ENCODE data around the gene KDM4C. TPM values are rescaled to one million over a fixed set of nuclear protein-coding genes. Genes with fewer than 3 reads are reported as not detected.

Gene KDM4C
- total RNA-seq, 1 donor: 50.7 TPM

DNA sequence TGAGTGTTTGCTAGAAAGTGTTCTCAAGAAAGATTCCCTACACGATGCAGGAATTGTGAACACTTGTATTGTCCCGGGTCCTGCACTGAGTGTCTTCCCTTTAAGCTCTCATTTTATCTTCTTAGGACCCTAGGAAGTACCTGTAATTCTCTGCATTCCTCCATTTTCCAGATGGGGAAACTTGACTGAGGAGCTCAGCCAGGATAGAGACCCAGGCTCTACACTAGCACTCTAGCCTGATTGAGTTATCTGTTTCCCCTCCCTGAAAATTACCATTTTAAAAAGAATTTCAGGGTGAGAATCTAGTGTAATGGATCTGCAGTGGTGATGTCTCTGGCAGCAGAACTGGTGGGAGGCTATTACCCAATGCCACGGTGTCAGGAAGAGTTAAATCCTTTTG lies 453.9 kb downstream of the KDM4C start:
- Histone ChIP-seq H2AFZ (ENCODE audit: low read length) (no peak overlapping the region), H3K4me3 (ENCODE audit: insufficient read depth, low read length) (no peak overlapping the region), H3K27ac (ENCODE audit: low read depth, low read length) (no peak overlapping the region), H3K9me3 (ENCODE audit: low read depth, low read length) (no peaks in the 10 kb centered on the region), H4K20me1 (ENCODE audit: insufficient read depth, low read length) (no peaks in the 10 kb centered on the region), H3K4me1 (ENCODE audit: insufficient read depth, low read length) (no peaks in the 10 kb centered on the region), H3K27me3 (ENCODE audit: insufficient read depth, low read length) (peaks cover 7% of the 10 kb centered on the region), H3K4me2 (ENCODE audit: insufficient read depth, low read length) (peak overlapping the region; percentile 24), H3K79me2 (ENCODE audit: insufficient read depth, low read length) (no peaks in the 10 kb centered on the region), H3K36me3 (ENCODE audit: insufficient read depth, low read length) (no peaks in the 10 kb centered on the region)
- DNase-seq (ENCODE audit: insufficient read length, low spot score, missing footprints): no peak
- TF ChIP-seq, protein P1, sequence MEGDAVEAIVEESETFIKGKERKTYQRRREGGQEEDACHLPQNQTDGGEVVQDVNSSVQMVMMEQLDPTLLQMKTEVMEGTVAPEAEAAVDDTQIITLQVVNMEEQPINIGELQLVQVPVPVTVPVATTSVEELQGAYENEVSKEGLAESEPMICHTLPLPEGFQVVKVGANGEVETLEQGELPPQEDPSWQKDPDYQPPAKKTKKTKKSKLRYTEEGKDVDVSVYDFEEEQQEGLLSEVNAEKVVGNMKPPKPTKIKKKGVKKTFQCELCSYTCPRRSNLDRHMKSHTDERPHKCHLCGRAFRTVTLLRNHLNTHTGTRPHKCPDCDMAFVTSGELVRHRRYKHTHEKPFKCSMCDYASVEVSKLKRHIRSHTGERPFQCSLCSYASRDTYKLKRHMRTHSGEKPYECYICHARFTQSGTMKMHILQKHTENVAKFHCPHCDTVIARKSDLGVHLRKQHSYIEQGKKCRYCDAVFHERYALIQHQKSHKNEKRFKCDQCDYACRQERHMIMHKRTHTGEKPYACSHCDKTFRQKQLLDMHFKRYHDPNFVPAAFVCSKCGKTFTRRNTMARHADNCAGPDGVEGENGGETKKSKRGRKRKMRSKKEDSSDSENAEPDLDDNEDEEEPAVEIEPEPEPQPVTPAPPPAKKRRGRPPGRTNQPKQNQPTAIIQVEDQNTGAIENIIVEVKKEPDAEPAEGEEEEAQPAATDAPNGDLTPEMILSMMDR (IDR thresholded peaks at IDR 0.05; ENCODE audit: extremely low read depth, low read depth, low read length): no peak

DNA sequence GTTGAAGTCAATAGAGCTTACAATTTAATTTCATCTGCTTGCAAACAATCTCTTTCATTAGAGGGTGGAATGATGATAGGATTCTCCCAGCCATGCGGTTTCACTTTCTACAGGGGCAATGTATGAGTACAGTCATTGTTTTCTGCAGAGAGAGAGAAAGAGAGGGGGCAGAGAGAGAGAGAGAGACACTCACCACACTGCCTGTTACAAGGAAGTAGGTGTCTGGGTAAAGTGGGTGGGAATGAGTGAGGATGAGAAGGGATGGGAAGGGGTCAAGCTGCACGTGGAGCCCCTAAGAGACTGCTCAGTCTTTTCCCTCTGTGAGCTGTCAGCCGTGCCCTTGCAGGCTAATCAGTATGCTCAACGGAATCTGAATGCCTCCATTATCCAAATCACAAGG lies 454.3 kb downstream of the KDM4C start:
- Histone ChIP-seq H4K20me1 (ENCODE audit: insufficient read depth, low read length) (no peaks in the 10 kb centered on the region), H2AFZ (ENCODE audit: low read length) (no peak overlapping the region), H3K9me3 (ENCODE audit: low read depth, low read length) (no peaks in the 10 kb centered on the region), H3K79me2 (ENCODE audit: insufficient read depth, low read length) (no peaks in the 10 kb centered on the region), H3K27me3 (ENCODE audit: insufficient read depth, low read length) (peaks cover 7% of the 10 kb centered on the region), H3K4me3 (ENCODE audit: insufficient read depth, low read length) (no peak overlapping the region), H3K4me1 (ENCODE audit: insufficient read depth, low read length) (no peaks in the 10 kb centered on the region), H3K27ac (ENCODE audit: low read depth, low read length) (no peak overlapping the region), H3K36me3 (ENCODE audit: insufficient read depth, low read length) (no peaks in the 10 kb centered on the region), H3K4me2 (ENCODE audit: insufficient read depth, low read length) (peak overlapping the region; percentile 24)
- TF ChIP-seq, protein P1 (IDR thresholded peaks at IDR 0.05; ENCODE audit: extremely low read depth, low read depth, low read length): no peak
- no peak for DNase-seq (ENCODE audit: insufficient read length, low spot score, missing footprints)

DNA sequence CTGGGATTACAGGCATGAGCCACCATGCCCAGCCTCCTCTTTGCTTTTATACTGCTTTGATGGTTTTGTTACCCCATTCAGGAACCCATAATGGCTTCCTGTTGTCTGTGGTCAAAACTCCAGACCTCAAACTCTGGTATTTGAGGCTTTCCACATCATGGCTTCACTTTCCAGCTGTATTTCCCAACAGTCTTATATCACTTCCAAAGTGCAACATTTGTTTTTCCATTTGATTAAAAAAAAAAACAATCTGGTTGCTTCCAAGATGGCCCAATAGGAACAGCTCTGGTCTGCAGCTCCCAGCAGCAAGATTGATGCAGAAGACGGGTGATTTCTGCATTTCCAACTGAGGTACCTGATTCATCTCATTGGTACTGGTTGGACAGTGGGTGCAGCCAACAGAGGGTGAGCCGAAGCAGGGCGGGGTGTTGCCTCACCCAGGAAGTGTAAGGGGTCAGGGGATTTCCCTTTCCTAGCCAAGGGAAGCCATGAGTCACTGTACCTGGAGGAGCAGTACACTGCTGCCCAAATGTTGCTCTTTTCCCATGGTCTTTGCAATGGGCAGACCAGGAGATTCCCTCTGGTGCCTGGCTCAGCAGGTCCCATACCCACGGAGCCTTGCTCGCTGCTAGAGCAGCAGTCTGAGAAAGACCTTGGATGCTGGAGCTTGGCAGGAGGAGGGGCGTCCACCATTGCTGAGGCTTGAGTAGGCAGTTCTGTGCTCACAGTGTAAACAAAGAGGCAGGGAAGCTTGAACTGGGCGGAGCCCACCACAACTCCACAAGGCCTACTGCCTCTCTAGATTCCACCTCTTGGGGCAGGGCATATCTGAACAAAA lies 458.4 kb downstream of the KDM4C start:
- Histone ChIP-seq H3K27me3 (ENCODE audit: insufficient read depth, low read length) (no peaks in the 10 kb centered on the region), H3K4me3 (ENCODE audit: insufficient read depth, low read length) (no peak overlapping the region), H3K79me2 (ENCODE audit: insufficient read depth, low read length) (no peaks in the 10 kb centered on the region), H3K4me2 (ENCODE audit: insufficient read depth, low read length) (no peak overlapping the region), H3K36me3 (ENCODE audit: insufficient read depth, low read length) (no peaks in the 10 kb centered on the region), H3K9me3 (ENCODE audit: low read depth, low read length) (no peaks in the 10 kb centered on the region), H4K20me1 (ENCODE audit: insufficient read depth, low read length) (no peaks in the 10 kb centered on the region), H2AFZ (ENCODE audit: low read length) (no peak overlapping the region), H3K4me1 (ENCODE audit: insufficient read depth, low read length) (no peaks in the 10 kb centered on the region), H3K27ac (ENCODE audit: low read depth, low read length) (no peak overlapping the region)
- no peak for DNase-seq (ENCODE audit: insufficient read length, low spot score, missing footprints)
- TF ChIP-seq, protein P1 (IDR thresholded peaks at IDR 0.05; ENCODE audit: extremely low read depth, low read depth, low read length): no peak

DNA sequence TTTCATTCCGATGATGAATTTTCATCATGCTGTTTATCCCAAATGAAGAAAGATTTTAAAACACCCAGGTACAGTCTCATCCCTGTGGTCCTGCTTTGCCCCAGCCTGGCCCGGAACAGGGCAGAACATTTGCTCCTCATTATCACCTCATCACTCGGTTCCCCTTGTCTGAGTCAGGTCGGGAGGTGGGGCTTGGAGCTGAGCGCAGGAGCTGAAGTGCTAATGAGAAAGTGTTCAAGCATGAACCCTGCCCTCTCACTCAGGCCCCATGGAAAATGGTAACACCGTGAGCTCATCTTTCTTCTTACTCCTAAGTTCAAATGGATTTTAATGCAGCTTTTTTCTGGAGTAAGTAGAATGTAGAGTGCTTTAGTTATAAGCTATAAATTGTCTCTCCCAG lies 466.2 kb downstream of the KDM4C start:
- H3K79me2 ChIP-seq (ENCODE audit: insufficient read depth, low read length): no peaks in the 10 kb centered on the region
- no peak overlapping the region for H2AFZ ChIP-seq (ENCODE audit: low read length)
- H3K4me3 ChIP-seq (ENCODE audit: insufficient read depth, low read length): no peak overlapping the region
- no peak for DNase-seq (ENCODE audit: insufficient read length, low spot score, missing footprints)
- no peaks in the 10 kb centered on the region for H4K20me1 ChIP-seq (ENCODE audit: insufficient read depth, low read length)
- H3K4me2 ChIP-seq (ENCODE audit: insufficient read depth, low read length): no peak overlapping the region
- TF ChIP-seq, protein P1 (IDR thresholded peaks at IDR 0.05; ENCODE audit: extremely low read depth, low read depth, low read length): no peak
- no peaks in the 10 kb centered on the region for H3K9me3 ChIP-seq (ENCODE audit: low read depth, low read length)
- no peaks in the 10 kb centered on the region for H3K36me3 ChIP-seq (ENCODE audit: insufficient read depth, low read length)
- no peak overlapping the region for H3K27ac ChIP-seq (ENCODE audit: low read depth, low read length)
- H3K4me1 ChIP-seq (ENCODE audit: insufficient read depth, low read length): no peaks in the 10 kb centered on the region
- H3K27me3 ChIP-seq (ENCODE audit: insufficient read depth, low read length): peaks cover 5% of the 10 kb centered on the region

Small RNA genes lying within 50 kb of the gene (small RNA-seq; reads per million reads assigned to genes)
- gene SNRPEP2: not detected

Other genes starting within 250 kb of the KDM4C start
- gene GLDC, start 112.2 kb upstream of the KDM4C start, total RNA-seq: 0.72 and 2.4 TPM in 2 replicates

Measured in osteoblast (primary cell).